Heart left ventricle (tissue), 16 donors: ENCODE results near the gene ACSL4. TPM values are rescaled to one million over a fixed set of nuclear protein-coding genes. Genes with fewer than 3 reads are reported as not detected.
"Not testable (repeated sequence)": the region's sequence is repeated elsewhere in the genome, so short reads cannot be mapped to it uniquely, and the experiment has no call there.

ENCODE experiments used
- ATAC-seq, 4 donors: fragments of 200-7000 bp; cut with Tn5 transposase; one replicate each; pipeline ENCODE4 v1.9.1; 2020 to 2022; ENCODE audit warnings: moderate library complexity in 4 of 4, mild to moderate bottlenecking in 3 of 4, moderate number of reproducible peaks in 1 of 4
- DNase-seq, 5 donors: peaks; one replicate each; pipeline ENCODE4 v3.0.0-alpha.2; 2020
- H3K27ac ChIP-seq, 12 donors: fragments of 200-600 bp; sonication (generic) in 4 of 12; one replicate each; pipeline versions ENCODE4 v1.5.0 to v1.8.0; 2016 to 2022; ENCODE audit warnings: mild to moderate bottlenecking in 2 of 12
- H3K27me3 ChIP-seq, 9 donors: fragments of 200-600 bp; sonication (generic) in 2 of 9; one replicate each; pipeline versions ENCODE4 v1.5.1 to v1.8.0; 2016 to 2022; ENCODE audit warnings: mild to moderate bottlenecking in 3 of 9
- H3K36me3 ChIP-seq, 9 donors: fragments of 200-600 bp; sonication (generic) in 2 of 9; one replicate each; pipeline versions ENCODE4 v1.5.0 to v1.8.0; 2018 to 2022; ENCODE audit warnings: mild to moderate bottlenecking in 2 of 9
- H3K4me1 ChIP-seq, 12 donors: fragments of 200-600 bp; sonication (generic) in 4 of 12; one replicate each; pipeline versions ENCODE4 v1.5.0 to v1.8.0; 2016 to 2022; ENCODE audit warnings: mild to moderate bottlenecking in 3 of 12
- H3K4me3 ChIP-seq, 12 donors: fragments of 200-600 bp; sonication (generic) in 4 of 12; one replicate each; pipeline versions ENCODE4 v1.5.0 to v1.8.0; 2017 to 2022; ENCODE audit warnings: mild to moderate bottlenecking in 9 of 12, moderate library complexity in 4 of 12
- H3K9me3 ChIP-seq, 12 donors: fragments of 200-600 bp; sonication (generic) in 4 of 12; one replicate each; pipeline versions ENCODE4 v1.5.0 to v1.8.0; 2016 to 2022; ENCODE audit warnings: mild to moderate bottlenecking in 1 of 12
- POLR2A ChIP-seq, 2 donors: fragments of 450-650 bp; IDR thresholded peaks; one replicate each; pipeline ENCODE4 v1.6.1; 2017; ENCODE audit warnings: antibody characterized with exemption in 2 of 2, mild to moderate bottlenecking in 2 of 2, moderate library complexity in 2 of 2
- WGBS, 4 donors: extraction: QIAGEN DNeasy Blood & Tissue Kit in 2 of 4; methylation state at CpG; one replicate each; pipeline versions ENCODE4 v1.1.5 to v1.1.7; 2013 to 2018; 5-methylcytosine and 5-hydroxymethylcytosine counted together
- intact Hi-C, 10 donors: fragments of 100-400 bp; cut with DNase I; formaldehyde crosslinking; loops; one replicate each; pipeline versions ENCODE4 v1.11.1 to v1.14.2; 2022
- polyA plus RNA-seq, 2 donors: library from polyadenylated mRNA; stranded (reverse); fragments of 200-250 nt; gene quantifications; one replicate each; pipeline ENCODE4 v1.2.3, GENCODE V29; 2013
- total RNA-seq, 9 donors: library from RNA; depleted of rRNA in 2 of 9; stranded (reverse); fragments of >200 nt in 2 of 9; fragmentation: NEBNext Ultra II Directional in 3 of 9; extraction: Animal tissue kit (Norgen Biotek cat#: 25700) in 3 of 9; gene quantifications; one replicate each; pipeline versions ENCODE4 v1.1.0 to v1.2.4, GENCODE V29; 2016 to 2023
- TF ChIP-seq, protein P1 (sequence below), 12 donors: fragments of 200-600 bp; sonication (generic) in 4 of 12; IDR thresholded peaks; one replicate each; pipeline versions ENCODE4 v1.5.0 to v1.8.0; 2018 to 2022; ENCODE audit warnings: antibody characterized with exemption in 12 of 12, mild to moderate bottlenecking in 5 of 12
- donor health status: ischemic (EF 13 %, LVEDD 7.1; RV severe dilation, severe dysfunction).
- donor health status: healthy with polysubstance abuse.
- donor health status: DM: no; HTN: yes; CAD: no.
- donor health status: DM: no; HTN: no; CAD: no.
- donor health status: ischemic (EF 25% LVEDD 6.9; RV normal size, moderate dysfunction).
- donor health status: ischemic (EF 25% LVEDD 5.7; RV mildly dilated, moderate dysfunction).
- donor health status: healthy.
- donor health status: DM: yes; HTN: yes; CAD: no.
- donor health status: ischemic (EF 35%, LVEDD 5.7; RV mildly dilated, moderate dysfunction).
- donor health status: nonischemic (EF 11% LVEDD 7.7; RV severe dilation, severe dysfunction).
- donor health status: DM: yes; HTN: yes; CAD: no.
- donor health status: PGD.
- donor health status: ischemic (EF 29% LVEDD 5.4; RV normal size, mild dysfunction).
- donor health status: nonischemic (EF 23%, LVEDD 6.1; RV moderate dilation, normal function).

The ACSL4 gene
- total and polyA plus RNA-seq, 11 donors, result 11.7 to 68.7 (median 54.9) TPM

DNA sequence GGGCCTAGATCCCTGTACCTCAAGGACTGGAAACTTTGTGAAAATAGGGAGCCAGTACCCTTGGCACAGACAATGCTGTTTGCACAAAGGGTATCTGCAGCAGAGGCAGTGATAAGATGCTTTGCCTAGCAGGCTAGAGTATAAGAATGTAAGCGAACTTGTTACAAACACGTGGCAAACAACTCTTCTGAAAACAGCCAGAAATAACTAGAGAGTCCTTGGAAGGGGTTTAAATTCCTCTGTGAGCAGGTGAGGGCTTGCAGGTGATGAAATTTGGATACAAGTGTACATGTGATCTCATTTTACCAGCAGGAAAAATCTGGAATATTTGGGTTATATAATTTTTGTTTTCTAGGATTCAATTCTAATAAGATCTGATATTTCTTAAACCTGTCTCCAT is 18.6 kb upstream of the ACSL4 start:
- H3K9me3 ChIP-seq, result peaks cover 0 to 16% (median 0%) of the 10 kb centered on the region in 12 donors
- H3K4me3 ChIP-seq, result no peak overlapping the region
- no peak overlapping the region for H3K27ac ChIP-seq
- no peaks in the 10 kb centered on the region for H3K4me1 ChIP-seq
- TF ChIP-seq POLR2A (IDR thresholded peaks at IDR 0.05), result no peak
- TF ChIP-seq, protein P1, sequence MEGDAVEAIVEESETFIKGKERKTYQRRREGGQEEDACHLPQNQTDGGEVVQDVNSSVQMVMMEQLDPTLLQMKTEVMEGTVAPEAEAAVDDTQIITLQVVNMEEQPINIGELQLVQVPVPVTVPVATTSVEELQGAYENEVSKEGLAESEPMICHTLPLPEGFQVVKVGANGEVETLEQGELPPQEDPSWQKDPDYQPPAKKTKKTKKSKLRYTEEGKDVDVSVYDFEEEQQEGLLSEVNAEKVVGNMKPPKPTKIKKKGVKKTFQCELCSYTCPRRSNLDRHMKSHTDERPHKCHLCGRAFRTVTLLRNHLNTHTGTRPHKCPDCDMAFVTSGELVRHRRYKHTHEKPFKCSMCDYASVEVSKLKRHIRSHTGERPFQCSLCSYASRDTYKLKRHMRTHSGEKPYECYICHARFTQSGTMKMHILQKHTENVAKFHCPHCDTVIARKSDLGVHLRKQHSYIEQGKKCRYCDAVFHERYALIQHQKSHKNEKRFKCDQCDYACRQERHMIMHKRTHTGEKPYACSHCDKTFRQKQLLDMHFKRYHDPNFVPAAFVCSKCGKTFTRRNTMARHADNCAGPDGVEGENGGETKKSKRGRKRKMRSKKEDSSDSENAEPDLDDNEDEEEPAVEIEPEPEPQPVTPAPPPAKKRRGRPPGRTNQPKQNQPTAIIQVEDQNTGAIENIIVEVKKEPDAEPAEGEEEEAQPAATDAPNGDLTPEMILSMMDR (IDR thresholded peaks at IDR 0.05), result no peak
- DNase-seq (no peak), ATAC-seq (no peak)
- no peaks in the 10 kb centered on the region for H3K36me3 ChIP-seq
- 29 to 42% (median 38%) methylated on average over 2 of the region's 2 CpGs for WGBS, 4 donors
- H3K27me3 ChIP-seq, result peaks cover 0 to 4% (median 0%) of the 10 kb centered on the region in 9 donors
- intact Hi-C loops, result no loop called here

DNA sequence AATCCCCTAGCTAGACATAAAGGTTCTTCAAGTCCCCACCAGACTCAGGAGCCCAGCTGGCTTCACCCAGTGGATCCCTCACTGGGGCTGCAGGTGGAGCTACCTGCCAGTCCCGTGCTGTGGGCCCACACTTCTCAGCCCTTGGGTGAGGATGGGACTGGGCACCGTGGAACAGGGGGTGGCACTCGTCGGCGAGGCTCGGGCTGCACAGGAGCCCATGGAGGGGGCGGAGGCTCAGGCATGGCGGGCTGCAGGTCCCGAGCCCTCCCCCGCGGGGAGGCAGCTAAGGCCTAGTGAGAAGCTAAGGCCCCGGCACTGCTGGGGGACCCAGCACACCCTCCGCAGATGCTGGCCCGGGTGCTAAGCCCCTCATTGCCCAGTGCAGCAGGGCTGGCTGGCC is 16.1 kb upstream of the ACSL4 start:
- Histone ChIP-seq H3K4me1 (no peaks in the 10 kb centered on the region), H3K27ac (no peak overlapping the region), H3K27me3 (peaks cover 0 to 10% (median 0%) of the 10 kb centered on the region in 9 donors), H3K36me3 (no peaks in the 10 kb centered on the region), H3K4me3 (no peak overlapping the region), H3K9me3 (no peaks in the 10 kb centered on the region)
- ATAC-seq, result no peak
- no peak for TF ChIP-seq POLR2A (IDR thresholded peaks at IDR 0.05)
- 96 to 100% (median 97%) methylated on average over 3 to 14 of the region's 14 CpGs for WGBS, 4 donors
- DNase-seq, result no peak
- intact Hi-C loops, result no loop called here

DNA sequence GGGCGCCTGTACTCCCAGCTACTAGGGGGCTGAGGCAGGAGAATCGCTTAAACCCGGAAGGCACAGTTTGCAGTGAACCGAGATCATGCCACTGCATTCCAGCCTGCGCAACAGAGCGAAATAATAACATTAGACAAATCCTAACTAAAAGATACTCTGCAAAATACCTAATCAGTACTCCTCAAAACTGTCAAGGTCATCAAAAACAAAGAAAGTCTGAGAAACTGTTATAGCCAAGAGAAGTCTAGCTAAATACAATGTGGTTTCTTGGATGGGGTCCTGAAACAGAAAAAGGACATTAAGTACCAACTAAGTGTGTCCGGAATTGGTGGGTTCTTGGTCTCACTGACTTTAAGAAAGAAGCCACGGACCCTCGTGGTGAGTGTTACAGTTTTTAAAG is 14.6 kb upstream of the ACSL4 start:
- intact Hi-C loops, result no loop called here
- H3K9me3 ChIP-seq, result no peaks in the 10 kb centered on the region
- no peak overlapping the region for H3K4me3 ChIP-seq
- ATAC-seq (no peak), DNase-seq (no peak)
- no peaks in the 10 kb centered on the region for H3K36me3 ChIP-seq
- no peaks in the 10 kb centered on the region for H3K4me1 ChIP-seq
- no peak overlapping the region for H3K27ac ChIP-seq
- peaks cover 0 to 10% (median 0%) of the 10 kb centered on the region in 9 donors for H3K27me3 ChIP-seq
- 92 to 97% (median 96%) methylated on average over 9 of the region's 9 CpGs for WGBS, 4 donors
- TF ChIP-seq POLR2A (IDR thresholded peaks at IDR 0.05), result no peak
- TF ChIP-seq, protein P1 (IDR thresholded peaks at IDR 0.05), result no peak

DNA sequence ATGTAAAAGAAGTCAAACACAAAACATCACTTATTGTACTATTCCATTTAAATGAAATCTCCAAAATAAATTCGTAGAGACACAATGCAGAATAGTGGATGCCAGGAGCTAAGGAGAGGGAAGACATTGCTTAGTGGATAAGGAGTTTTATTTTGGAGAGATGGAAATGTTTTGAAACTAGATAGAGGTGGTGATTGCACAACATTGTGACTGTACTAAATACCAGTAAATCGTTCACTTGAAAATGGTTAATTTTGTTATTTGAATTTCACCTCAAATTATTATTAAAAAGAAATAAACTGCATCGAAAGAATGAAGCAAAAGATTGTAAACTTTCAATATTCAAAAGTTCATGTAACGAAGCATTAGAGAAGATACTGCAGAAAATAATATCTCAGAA is 9.7 kb upstream of the ACSL4 start:
- no peak overlapping the region for H3K27ac ChIP-seq
- H3K9me3 ChIP-seq, result no peaks in the 10 kb centered on the region
- intact Hi-C loops, result no loop called here
- no peak for TF ChIP-seq POLR2A (IDR thresholded peaks at IDR 0.05)
- TF ChIP-seq, protein P1 (IDR thresholded peaks at IDR 0.05), result no peak
- H3K36me3 ChIP-seq, result no peaks in the 10 kb centered on the region
- WGBS, 4 donors, result 66 to 91% (median 81%) methylated on average over 4 of the region's 4 CpGs
- peaks cover 0 to 6% (median 0%) of the 10 kb centered on the region in 9 donors for H3K27me3 ChIP-seq
- H3K4me3 ChIP-seq, result no peak overlapping the region
- ATAC-seq, result no peak
- no peak for DNase-seq
- H3K4me1 ChIP-seq, result no peaks in the 10 kb centered on the region

DNA sequence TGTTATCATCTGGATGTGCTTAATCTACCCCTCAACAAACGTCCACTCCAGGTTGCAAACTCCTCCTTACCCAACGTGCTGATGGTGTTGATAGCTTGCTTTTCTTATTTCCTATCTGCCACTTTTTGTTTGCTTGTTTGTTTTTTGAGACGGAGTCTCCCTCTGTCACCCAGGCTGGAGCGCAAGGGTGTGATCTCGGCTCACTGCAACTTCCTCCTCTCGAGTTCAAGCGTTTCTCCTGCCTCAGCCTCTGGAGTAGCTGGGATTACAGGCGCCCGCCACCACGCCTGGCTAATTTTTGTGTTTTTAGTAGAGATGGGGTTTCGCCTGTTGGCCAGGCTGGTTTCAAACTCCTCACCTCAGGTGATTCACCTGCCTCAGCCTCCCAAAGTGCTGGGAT is 7.8 kb upstream of the ACSL4 start:
- DNase-seq, H3K4me3 ChIP-seq, H3K36me3 ChIP-seq, H3K4me1 ChIP-seq, H3K27me3 ChIP-seq, H3K27ac ChIP-seq, intact Hi-C loops, ATAC-seq, H3K9me3 ChIP-seq: not testable (repeated sequence)
- 61 to 74% (median 70%) methylated on average over 11 of the region's 11 CpGs for WGBS, 4 donors
